Fibroblast of upper back skin (primary cell): Measurements from ENCODE around the gene ZBTB34.
"Not testable (repeated sequence)": the region's sequence is repeated elsewhere in the genome, so short reads cannot be mapped to it uniquely, and the experiment has no call there.

Source experiments
- DNase-seq: peaks from one replicate; pipeline ENCODE4 v3.0.0-alpha.2; 2013

ZBTB34 gene, protein sequence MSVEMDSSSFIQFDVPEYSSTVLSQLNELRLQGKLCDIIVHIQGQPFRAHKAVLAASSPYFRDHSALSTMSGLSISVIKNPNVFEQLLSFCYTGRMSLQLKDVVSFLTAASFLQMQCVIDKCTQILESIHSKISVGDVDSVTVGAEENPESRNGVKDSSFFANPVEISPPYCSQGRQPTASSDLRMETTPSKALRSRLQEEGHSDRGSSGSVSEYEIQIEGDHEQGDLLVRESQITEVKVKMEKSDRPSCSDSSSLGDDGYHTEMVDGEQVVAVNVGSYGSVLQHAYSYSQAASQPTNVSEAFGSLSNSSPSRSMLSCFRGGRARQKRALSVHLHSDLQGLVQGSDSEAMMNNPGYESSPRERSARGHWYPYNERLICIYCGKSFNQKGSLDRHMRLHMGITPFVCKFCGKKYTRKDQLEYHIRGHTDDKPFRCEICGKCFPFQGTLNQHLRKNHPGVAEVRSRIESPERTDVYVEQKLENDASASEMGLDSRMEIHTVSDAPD

DNA sequence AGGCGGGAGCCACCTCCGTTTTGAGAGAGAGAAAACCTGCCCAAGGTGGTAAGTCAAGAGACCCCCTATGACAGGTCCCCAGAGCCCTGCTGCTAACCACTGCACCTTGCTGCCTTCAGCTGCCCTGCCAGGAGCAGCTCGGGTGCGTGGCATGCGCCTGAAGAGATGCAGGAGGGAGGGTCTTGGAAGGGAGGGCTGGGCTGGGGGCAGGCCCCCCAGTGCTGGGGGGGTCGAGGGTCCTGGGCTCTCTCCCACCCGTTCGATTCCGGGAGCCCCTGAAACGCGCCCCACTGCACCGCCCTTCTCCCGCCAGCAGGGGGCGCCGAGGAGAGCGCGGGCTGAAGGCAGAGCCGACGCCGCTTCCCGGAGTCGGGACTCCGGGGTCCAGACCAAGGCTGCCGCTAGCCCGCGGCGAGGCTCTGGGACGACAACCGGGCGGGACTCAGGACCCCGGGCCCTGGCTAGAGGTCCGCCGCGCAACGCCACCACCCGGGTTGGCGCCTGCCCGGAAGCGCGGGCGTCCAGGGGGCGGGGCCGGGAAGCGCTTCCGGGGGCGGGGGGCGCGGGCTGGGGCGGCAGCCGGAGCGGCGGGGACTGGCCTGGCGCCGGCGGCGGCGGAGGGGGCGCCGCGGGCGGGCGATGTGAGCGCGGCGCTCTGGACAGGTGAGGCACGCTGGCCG lies at the start of gene ZBTB34:
Gene ZBTB34, plus strand, starts transcription at position 563 of the 680 bp plus-strand sequence. CDS start 18,761 bp downstream, outside the sequence.
- DNase-seq: peak; percentile 46

DNA sequence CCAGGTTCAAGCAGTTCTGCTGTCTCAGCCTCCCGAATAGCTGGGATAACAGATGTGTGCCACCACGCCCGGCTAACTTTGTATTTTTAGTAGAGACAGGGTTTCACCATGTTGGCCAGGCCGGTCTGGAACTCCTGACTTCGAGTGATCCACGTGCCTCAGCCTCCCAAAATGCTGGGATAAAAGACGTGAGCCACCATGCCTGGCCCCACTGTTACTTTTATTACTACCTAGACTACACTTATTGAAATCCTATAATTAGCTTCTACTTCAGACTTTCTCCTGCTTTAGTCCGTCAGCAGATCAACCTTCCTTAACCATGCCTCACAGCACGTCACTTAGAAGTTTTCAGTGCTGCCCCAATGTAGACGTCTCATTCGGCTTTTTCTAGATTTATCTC lies 47.4 kb upstream of the ZBTB34 start:
- DNase-seq: no peak

DNA sequence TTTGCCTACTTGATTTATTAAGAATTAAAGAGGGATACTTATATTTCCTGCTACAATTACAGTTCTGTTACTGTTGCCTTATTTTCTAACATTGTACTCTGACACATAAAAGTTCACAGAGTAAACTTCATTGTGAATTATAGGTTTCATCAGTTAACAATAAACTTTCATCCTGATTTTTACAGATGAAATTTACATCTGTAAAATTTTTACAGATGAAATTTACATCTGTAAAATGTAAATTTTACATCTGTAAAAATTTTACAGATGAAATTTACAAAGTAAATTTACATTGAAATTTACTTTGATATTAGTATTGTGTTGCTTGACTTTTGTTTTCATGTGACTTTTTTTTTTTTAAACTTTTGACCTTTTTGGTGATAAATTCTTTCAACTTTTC lies 46.3 kb upstream of the ZBTB34 start:
- no peak for DNase-seq

DNA sequence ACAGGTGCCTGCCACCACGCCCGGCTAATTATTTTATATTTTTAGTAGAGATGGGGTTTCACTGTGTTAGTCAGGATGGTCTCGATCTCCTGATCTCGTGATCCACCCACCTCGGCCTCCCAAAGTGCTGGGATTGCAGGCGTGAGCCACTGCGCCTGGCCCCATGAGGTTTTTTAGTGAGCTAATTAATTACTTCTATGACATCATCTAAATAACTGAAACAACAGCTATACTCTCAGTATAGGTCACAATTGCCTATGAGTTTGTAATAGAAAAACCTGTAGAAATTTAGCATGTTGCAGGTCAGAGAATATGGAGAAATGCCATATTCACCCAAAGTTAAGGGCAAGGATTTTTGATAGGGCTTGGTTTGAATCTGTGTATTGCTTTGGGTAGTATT lies 42.8 kb upstream of the ZBTB34 start:
- DNase-seq: not testable (repeated sequence)

DNA sequence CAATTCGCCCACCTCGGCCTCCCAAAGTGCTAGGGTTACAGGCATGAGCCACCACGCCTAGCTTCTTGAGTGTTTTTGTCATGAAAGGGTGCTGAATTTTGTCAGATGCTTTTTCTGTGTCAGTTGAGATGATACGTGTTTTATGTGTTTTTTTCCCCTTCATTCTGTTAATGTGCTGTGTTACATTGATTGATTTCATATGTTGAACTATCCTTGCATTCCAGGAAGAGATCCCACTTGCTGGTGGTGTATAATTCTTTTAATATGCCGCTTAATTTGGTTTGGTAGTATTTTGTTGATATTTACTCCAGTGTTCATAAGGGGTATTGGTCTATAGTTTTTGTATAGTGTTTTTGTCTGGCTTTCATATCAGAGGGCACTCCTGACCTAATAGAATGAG lies 42.0 kb upstream of the ZBTB34 start:
- no peak for DNase-seq

DNA sequence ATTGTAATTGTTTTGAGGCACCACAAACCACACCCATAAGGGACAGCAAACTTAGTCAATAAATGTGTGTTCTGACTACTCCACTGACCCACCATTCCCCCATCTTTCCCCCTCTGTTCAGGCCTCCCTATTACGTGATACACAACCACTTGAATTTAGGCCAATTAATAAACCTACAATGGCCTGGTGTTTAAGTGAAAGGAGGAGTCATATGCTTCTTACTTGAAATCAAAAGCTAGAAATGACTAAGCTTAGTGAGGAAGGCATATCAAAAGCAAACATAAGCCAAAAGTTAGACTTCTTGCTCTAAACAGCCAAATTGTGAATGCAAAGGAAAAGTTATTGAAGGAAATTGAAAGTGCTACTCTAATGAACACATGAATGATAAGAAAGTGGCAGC lies 41.0 kb upstream of the ZBTB34 start:
- no peak for DNase-seq

DNA sequence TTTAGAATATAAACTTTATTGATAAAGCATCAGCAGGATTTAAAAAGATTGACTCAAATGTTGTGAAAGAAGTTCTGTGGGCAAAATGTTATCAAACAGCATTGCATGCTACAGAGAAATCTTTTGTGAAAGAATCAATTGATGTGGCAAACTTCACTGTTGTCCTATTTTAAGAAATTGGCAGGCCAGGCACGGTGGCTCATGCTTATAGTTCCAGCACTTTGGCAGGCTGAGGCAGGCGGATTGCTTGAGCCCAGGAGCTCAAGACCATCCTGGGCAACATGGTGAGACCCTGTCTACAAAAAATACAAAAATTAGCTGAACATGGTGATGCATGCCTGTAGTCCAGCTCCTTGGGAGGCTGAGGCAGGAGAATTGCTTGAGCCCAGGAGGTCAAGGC lies 38.2 kb upstream of the ZBTB34 start:
- DNase-seq: no peak

DNA sequence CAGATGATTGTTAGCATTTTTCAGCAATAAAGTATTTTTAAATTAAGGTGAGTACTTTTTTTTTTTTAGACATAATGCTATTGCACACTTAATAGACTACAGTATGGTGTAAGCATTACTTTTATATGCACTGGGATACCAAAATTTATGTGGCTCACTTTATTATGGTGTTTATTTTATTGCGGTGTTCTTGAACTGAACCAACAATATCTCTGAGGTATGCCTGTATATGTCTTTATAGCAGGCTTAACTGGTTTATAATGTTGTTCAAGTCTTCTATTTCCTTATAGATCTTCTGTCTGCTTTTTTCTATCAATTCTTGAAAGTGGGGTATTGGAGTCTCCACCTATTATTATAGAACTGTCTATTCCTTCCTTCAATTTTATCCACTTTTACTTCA lies 37.6 kb upstream of the ZBTB34 start:
- no peak for DNase-seq

DNA sequence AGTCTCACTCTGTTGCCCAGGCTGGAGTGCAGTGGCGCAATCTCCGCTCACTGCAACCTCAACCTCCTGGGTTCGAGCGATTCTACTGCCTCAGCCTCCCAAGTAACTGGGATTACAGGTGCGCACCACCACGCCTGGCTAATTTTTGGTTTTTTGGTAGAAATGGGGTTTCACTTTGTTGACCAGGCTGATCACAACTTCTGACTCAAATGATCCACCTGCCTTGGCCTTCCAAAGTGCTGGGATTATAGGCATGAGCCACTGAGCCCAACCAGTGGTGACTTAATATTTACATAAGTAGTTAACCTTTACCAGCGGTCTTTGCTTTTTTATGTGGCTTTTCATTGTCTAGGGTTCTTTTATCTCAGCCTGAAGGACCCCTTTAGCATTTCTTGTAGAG lies 36.4 kb upstream of the ZBTB34 start:
- DNase-seq: not testable (repeated sequence)

DNA sequence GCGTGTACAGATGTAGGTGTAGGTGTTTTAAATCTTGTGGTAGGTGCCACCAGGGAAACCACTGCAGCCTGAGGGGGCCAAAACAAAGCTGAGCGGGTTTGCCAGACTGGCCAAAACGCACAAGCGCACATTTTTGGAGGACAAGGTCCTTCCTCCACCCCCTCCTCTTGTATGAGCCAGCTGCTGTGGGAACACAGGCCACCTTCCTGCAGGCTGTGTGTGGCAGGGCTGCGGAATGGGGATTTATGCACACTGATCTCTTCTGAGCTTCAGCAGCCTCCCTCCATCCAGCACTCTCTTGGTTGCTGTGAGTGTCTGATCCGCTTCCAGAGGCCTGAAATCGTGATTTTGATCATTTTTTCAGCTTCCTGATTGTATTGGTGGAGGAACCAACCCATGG lies 33.2 kb upstream of the ZBTB34 start:
- DNase-seq: no peak

DNA sequence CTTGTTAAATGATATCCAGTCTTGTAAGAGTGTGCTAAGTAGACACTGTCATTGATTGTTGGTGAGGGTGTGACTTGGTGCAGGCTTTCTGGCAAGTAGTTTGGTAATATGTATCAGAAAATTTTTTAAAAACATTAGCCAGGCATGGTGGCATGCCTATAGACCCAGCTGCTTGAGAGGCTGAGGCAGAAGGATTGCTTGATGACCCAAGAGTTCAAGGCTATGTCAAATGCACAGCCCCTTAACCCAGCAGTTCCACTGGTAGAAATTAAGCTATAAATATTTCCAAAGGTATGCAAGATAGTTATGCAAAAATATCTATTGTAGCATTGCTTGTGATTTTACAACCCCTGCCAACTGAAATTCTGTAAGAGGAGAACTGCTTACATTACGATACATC lies 31.4 kb upstream of the ZBTB34 start:
- no peak for DNase-seq

DNA sequence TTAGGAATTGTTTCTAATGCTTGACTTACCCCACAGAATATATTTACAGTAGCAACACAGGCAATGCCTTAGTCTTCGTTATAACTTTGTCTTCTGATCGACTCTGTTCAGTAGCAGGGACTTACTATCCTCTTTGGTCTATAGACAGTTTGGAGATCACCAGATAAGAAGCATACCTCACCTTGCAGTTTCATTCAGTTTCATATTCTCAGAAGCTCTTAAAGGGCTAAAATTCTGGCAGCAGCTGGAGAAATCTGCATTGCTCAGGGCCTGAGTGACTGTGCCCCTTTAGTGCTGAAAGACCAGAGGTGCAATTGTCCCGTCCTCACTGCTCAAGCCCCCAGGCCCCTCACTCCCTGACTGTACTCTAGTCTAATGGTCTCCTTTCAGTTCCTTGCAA lies 29.6 kb upstream of the ZBTB34 start:
- no peak for DNase-seq

DNA sequence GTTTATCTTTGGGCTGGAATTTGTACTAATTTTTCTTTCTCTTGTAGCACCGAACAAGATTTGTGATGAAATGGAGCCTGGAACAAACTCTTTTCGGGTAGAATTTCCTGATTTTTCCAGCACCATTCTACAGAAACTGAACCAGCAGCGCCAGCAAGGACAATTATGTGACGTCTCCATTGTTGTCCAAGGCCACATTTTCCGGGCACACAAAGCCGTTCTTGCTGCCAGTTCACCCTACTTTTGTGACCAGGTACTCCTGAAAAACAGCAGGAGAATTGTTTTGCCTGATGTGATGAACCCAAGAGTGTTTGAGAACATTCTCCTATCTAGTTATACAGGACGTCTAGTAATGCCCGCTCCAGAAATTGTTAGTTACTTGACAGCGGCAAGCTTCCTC lies 28.0 kb upstream of the ZBTB34 start:
- DNase-seq: no peak

DNA sequence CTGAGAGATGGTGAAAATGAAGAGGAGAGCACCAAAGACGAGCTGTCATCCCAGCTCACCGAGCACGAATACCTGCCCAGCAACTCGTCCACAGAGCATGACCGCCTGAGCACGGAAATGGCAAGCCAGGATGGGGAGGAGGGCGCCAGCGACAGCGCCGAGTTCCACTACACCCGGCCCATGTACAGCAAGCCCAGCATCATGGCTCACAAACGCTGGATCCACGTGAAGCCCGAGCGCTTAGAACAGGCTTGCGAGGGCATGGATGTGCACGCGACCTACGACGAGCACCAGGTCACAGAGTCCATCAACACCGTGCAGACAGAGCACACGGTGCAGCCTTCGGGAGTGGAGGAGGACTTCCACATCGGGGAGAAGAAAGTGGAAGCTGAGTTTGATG lies 27.4 kb upstream of the ZBTB34 start:
- DNase-seq: no peak

DNA sequence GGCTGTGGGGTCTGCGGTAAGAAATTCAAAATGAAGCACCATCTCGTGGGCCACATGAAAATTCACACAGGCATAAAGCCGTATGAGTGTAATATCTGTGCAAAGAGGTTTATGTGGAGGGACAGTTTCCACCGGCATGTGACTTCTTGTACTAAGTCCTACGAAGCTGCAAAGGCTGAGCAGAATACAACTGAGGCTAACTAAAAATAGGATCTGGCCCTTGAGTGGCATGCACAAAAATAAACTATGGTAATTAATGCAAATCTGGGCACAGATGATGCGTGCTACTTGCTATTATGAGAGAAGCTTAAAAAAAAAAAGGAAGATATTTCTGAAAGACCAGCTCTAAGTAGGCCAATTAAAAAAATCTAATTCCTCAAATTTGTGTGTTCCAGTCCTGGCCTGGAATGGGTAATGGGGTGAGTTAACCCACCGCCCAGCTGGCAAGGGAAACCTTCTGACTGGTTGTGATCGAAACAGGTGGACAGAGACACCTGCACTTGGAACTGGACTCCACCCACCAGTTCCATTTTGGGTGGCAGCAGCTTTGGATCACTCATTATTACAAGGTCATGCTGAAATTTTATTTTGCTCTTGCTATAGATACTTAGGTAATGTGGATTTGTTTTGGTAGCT lies 26.6 kb upstream of the ZBTB34 start:
- no peak for DNase-seq

DNA sequence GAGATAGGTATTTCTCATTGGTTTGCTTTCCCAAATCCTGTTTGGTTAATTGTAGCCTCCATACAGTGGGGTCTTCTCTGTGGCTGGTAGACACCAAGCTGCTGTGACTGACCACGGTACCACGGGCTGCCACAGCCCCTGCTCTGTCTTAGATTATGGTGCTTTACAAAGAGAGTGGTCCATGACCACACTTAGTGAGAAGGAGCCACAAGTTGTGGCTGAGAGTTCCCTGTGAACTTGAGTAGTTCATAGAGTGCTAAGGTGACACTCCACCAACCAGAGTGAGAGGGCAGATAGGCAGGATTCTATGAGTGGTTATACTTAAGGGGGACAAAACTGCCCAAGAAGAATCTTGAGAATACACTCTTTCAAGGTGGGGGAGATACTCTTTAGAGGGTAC lies 25.8 kb upstream of the ZBTB34 start:
- DNase-seq: no peak

DNA sequence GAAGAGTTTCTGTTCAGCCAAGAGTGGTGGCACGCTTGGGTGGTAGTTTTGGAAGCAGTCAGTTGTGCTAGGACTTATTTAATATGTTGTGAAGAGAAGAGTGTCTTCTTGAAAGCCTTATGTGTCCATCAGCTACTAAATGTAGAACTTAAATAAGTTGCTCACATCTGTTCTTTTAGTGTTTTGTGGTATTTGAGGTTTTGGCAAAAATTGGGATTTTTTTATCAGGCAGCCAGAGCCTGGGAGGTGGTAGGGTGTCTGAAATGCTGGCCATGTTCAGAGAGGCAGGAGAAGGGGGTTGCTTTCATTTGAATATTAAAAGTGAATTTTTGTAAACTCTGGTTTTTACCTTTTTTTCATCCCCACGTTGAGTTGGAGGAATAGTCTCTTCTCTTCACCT lies 24.2 kb upstream of the ZBTB34 start:
- peak; percentile 47 for DNase-seq

DNA sequence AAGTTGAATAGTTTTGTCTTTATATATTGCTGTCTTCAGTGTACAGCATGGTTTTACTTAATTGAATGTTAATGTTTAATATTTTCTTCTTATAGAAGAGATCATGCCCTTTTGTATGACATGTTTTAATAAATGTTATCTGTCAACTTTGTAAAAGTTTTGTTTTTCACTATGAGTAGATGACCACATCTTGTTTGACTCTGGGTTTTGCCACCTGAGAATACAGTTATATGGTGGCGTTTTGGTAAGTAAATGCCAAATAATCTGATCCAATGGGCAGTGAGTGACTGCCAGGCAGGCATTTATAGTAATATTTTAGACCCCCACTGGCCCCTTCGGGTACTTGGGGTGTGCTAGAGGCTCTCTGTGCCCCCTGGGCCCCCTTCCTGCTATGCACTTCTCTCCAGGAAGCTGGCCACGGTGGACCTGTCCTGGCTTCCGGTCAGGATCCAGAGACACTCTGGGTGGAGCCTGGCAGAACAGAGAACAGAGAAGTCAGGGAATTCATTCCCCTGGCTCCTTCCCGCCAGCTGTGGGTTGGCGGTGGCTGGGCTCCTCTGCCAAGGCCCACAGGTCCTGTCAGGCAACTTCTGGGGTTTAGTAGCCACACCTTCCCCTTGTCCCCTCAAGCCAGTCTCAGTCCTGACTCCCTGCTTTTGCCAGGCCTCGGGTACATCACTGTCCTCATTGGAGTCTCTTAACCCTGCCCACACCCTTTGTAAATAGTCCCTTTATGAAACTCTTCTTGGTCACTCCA lies 22.2 kb upstream of the ZBTB34 start:
- no peak for DNase-seq

DNA sequence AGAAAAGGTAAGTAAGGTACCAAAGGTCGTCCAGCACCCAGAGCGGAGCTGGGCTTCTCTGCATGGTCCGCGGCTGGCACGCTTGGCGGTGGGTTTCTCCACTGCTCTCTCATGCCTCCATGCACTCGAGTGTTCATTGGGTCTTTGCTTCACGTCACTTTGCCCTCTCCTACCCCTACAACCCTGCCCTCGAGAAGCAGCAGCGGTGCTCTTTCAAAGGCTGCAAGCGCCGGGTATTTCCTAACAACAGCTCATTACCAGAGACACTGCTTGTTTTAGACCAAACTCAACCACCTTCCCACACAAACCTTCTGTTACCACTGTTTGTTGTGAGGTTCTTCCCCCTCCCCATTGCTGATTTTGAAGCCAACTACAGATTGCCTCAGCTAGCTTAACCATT lies 21.5 kb upstream of the ZBTB34 start:
- DNase-seq: no peak

DNA sequence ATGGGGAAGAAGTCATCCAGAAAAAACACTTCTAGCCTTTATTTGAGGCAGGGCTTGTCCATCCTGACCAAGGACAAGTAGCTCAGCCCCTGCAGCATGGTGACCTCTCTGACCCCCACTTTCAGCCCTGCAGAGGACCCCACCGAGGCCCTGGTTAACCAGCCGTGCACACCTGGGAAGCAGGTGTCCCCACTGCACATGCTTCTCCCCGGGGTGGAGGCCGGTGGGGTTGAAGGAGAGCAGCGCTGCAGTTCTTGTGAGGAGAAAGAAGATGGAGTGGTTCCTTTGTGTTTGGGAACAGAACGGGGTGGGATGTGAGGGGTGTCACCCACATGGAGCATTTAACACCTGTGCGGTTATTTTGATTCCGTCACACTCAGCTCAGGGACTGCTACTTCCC lies 21.1 kb upstream of the ZBTB34 start:
- no peak for DNase-seq

DNA sequence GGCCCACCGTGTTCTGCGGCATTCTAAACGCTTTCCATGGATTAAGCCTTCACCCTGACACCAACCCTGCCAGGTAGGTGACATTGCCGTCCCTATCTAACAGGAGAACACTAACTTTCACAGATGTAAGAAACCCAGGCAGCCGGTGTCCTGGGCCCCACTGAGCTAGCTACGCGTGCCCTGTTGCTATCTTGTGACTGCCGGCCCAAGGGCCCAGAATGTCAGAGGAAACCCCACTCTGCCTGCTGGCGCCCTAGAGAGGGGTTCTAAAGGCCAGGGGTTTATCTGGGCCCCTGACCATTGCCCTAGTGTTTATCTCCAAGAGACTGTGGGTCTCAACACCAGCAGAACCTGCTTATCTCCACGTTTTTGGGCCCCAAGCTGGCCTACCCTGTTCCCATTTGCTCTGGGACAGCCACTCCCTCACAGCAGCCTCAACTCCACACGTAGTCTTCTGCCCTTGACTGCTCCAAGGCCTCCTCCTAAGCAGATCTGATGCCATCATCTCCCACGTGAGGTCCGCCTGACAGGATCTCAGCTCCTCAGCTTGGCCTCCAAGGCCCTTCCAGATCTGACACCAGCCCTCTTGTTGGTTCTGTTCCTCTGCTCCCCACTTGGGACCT lies 18.1 kb upstream of the ZBTB34 start:
- no peak for DNase-seq

DNA sequence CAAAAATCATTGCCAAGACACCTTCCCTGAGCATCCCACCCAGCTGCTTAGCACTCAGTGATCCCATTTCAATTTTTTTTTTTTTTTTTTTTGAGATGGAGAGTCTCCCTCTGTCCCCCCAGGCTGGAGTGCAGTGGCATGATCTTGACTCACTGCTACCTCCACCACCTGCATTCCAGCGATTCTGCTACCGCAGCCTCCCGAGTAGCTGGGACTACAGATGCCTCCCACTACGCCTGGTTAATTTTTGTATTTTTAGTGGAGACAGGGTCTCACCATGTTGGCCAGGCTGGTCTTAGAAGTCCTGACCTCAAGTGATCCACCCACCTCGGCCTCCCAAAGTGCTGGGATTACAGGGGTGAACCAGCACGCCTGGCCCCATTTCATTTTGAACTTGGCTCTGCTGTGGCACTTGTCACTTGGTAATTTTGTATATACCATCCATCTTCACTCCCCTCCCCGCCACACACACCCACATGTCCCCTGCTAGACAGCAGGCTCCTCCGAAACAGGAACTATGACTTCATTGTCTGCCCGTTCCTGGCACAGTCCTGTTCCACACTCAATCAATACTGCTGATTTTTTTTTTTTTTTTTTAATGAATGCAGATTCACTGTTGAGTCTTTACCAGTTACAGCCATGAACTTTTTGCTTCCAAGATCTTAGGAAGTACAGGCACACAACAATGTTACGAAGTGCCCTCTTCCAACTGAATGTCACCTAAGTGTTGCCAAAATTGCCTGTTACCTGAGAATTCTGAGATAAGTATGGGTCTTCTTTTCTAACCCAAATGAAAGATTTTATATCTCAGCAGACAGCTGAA lies 17.3 kb upstream of the ZBTB34 start:
- no peak for DNase-seq
